GM23338 (cell line): ENCODE results near the gene TSR3. TPM values are rescaled to one million over a fixed set of nuclear protein-coding genes. Genes with fewer than 3 reads are reported as not detected.

Experiments used
- ATAC-seq: fragments of 200-7000 bp; cut with Tn5 transposase; 3 replicates; pipeline ENCODE4 v1.9.1; 2020
- DNase-seq: peaks from one replicate; pipeline ENCODE4 v3.0.0-alpha.2; 2015; ENCODE audit warnings: low spot score
- H2AFZ ChIP-seq: fragments of 200-600 bp; sonication (generic); 2 replicates; pipeline ENCODE4 v1.8.0; 2016; ENCODE audit warnings: antibody characterized with exemption, mild to moderate bottlenecking, moderate library complexity
- H3F3A ChIP-seq: fragments of 200-600 bp; sonication (generic); replicated peaks from 2 replicates; pipeline ENCODE4 v1.8.0; 2017; ENCODE audit warnings: antibody characterized with exemption, mixed run types, low read depth
- H3K27ac ChIP-seq: fragments of 200-600 bp; sonication (generic); 2 replicates; pipeline ENCODE4 v1.6.1; 2016; ENCODE audit warnings: low read depth
- H3K27me3 ChIP-seq: fragments of 200-600 bp; sonication (generic); 2 replicates; pipeline ENCODE4 v1.8.0; 2016; ENCODE audit warnings: mild to moderate bottlenecking, mixed run types, moderate library complexity; ENCODE audit not compliant: insufficient read depth
- H3K36me3 ChIP-seq: fragments of 200-600 bp; sonication (generic); 2 replicates; pipeline ENCODE4 v1.8.0; 2016; ENCODE audit warnings: mild to moderate bottlenecking; ENCODE audit not compliant: insufficient read depth
- H3K4me1 ChIP-seq: fragments of 200-600 bp; sonication (generic); 2 replicates; pipeline ENCODE4 v1.8.0; 2016; ENCODE audit warnings: mild to moderate bottlenecking, moderate library complexity; ENCODE audit not compliant: insufficient read depth
- H3K4me2 ChIP-seq: fragments of 200-600 bp; sonication (generic); 2 replicates; pipeline ENCODE4 v1.7.1; 2017; ENCODE audit warnings: mixed run types
- H3K4me3 ChIP-seq: fragments of 200-600 bp; sonication (generic); 2 replicates; pipeline ENCODE4 v1.6.1; 2016; ENCODE audit warnings: mixed run types
- H3K79me2 ChIP-seq: fragments of 200-600 bp; sonication (generic); replicated peaks from 2 replicates; pipeline ENCODE4 v1.8.0; 2017; ENCODE audit warnings: mild to moderate bottlenecking; ENCODE audit not compliant: insufficient read depth
- H3K9me2 ChIP-seq: fragments of 200-600 bp; sonication (generic); 2 replicates; pipeline ENCODE4 v1.8.0; 2017; ENCODE audit not compliant: insufficient read depth
- H4K20me1 ChIP-seq: fragments of 200-600 bp; sonication (generic); replicated peaks from 2 replicates; pipeline ENCODE4 v1.8.0; 2017; ENCODE audit warnings: mild to moderate bottlenecking; ENCODE audit not compliant: insufficient read depth
- H3K27ac Mint-ChIP-seq: 2 replicates; pipeline ENCODE4 v1.8.0; 2020; ENCODE audit warnings: inconsistent platforms, mild to moderate bottlenecking, moderate library complexity, mixed read lengths
- H3K27me3 Mint-ChIP-seq: 3 replicates; pipeline ENCODE4 v1.8.0; 2022; ENCODE audit warnings: low read depth, mild to moderate bottlenecking, moderate library complexity, mixed read lengths, inconsistent platforms; ENCODE audit not compliant: insufficient read depth, poor library complexity
- H3K36me3 Mint-ChIP-seq: 3 replicates; pipeline ENCODE4 v1.8.0; 2021; ENCODE audit warnings: low read depth, mild to moderate bottlenecking, inconsistent platforms, moderate library complexity, mixed read lengths
- H3K4me1 Mint-ChIP-seq: 3 replicates; pipeline ENCODE4 v1.8.0; 2020; ENCODE audit warnings: mild to moderate bottlenecking, inconsistent platforms, mixed read lengths
- H3K4me3 Mint-ChIP-seq: 3 replicates; pipeline ENCODE4 v1.8.0; 2021; ENCODE audit warnings: moderate library complexity, mild to moderate bottlenecking, inconsistent platforms, mixed read lengths
- H3K9me3 Mint-ChIP-seq: 3 replicates; pipeline ENCODE4 v1.8.0; 2020; ENCODE audit warnings: moderate library complexity, mild to moderate bottlenecking, inconsistent platforms, mixed read lengths
- CREB1 ChIP-seq: fragments of 250-450 bp; sonication (Bioruptor Pico); IDR thresholded peaks from 2 replicates; pipeline ENCODE4 v1.5.0; 2020; ENCODE audit warnings: low read depth, mild to moderate bottlenecking, moderate library complexity
- CTCF ChIP-seq, 2 experiments: fragments of 200-600 bp in 1 of 2; sonication (generic) in 1 of 2; conservative IDR thresholded peaks; 2 replicates each; pipeline versions ENCODE4 v1.5.1 to v1.6.1; 2016 to 2017; ENCODE audit warnings: antibody characterized with exemption in 2 of 2, low read depth in 2 of 2, mild to moderate bottlenecking in 2 of 2, moderate library complexity in 1 of 2
- JUNB ChIP-seq: IDR thresholded peaks from one replicate; pipeline ENCODE4 v1.6.1; 2016; ENCODE audit warnings: antibody characterized with exemption; ENCODE audit not compliant: unreplicated experiment
- NANOG ChIP-seq: IDR thresholded peaks from 2 replicates; pipeline ENCODE4 v1.6.1; 2016; ENCODE audit warnings: antibody characterized with exemption, borderline replicate concordance
- REST ChIP-seq: IDR thresholded peaks from one replicate; pipeline ENCODE4 v1.6.1; 2018; ENCODE audit warnings: antibody characterized with exemption; ENCODE audit not compliant: unreplicated experiment
- STAT1 ChIP-seq: IDR thresholded peaks from one replicate; pipeline ENCODE4 v1.6.1; 2016; ENCODE audit warnings: antibody characterized with exemption; ENCODE audit not compliant: unreplicated experiment
- ZNF462 ChIP-seq: fragments of 250-450 bp; sonication (Bioruptor Pico); IDR thresholded peaks from 2 replicates; pipeline ENCODE4 v1.5.0; 2020; ENCODE audit warnings: mild to moderate bottlenecking, moderate library complexity
- polyA plus RNA-seq: library from polyadenylated mRNA; unstranded; fragments of >200 nt; fragmentation: Nextera tagmentation; extraction: Ambion mirVana; gene quantifications from 2 replicates; pipeline ENCODE4 v1.2.1, GENCODE V29; 2016
- total RNA-seq: library from RNA; depleted of rRNA; stranded (reverse); fragments of >200 nt; shearing (Covaris generic); gene quantifications from 2 replicates; pipeline ENCODE4 v1.2.3, GENCODE V29; 2014

Gene TSR3
- total and polyA plus RNA-seq, 2 experiments from 2014 or later, result 58.5 to 97.3 TPM

DNA sequence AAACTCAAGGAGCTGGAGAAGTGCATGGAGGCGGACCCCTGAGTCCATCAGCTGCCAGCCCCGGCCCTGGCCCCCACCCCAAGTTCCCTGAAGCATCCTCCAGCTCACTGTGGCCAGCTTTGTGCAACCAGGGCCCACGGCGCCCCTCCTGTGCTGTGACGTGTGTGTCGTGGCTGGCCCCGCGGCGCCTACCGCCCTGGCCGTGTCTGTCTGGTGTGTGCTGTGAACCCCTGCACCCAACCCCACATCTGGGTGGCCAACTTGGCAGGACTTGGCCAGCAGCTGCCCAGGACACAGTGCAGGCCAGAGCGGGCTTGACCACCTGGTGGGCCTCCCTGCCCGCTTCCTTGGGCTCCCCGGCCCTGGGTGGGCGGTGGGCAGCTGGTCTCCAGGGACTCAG, 3.2 kb downstream of the TSR3 start:
- H3K4me3 Mint-ChIP-seq, result no peak overlapping the region
- H3K36me3 Mint-ChIP-seq, result peaks cover 4% of the 10 kb centered on the region; the same call in 2 of the 3 replicates
- no peak for ATAC-seq
- DNase-seq, result no peak
- Histone ChIP-seq H3K27ac (no peak overlapping the region), H3K4me1 (peaks cover 7% of the 10 kb centered on the region), H3K36me3 (no peaks in the 10 kb centered on the region; the same call in 1 of the 2 replicates), H3K27me3 (no peaks in the 10 kb centered on the region), H3K4me2 (no peak overlapping the region), H3K79me2 (peaks cover 18% of the 10 kb centered on the region), H4K20me1 (peaks cover 4% of the 10 kb centered on the region; the same call in 1 of the 2 replicates), H3F3A (no peaks in the 10 kb centered on the region; the same call in 1 of the 2 replicates), H3K9me2 (no peaks in the 10 kb centered on the region), H2AFZ (no peak overlapping the region), H3K4me3 (no peak overlapping the region)
- peaks cover 33% of the 10 kb centered on the region for H3K27me3 Mint-ChIP-seq
- H3K4me1 Mint-ChIP-seq, result peaks cover 7% of the 10 kb centered on the region
- H3K27ac Mint-ChIP-seq, result no peak overlapping the region
- peaks cover 3% of the 10 kb centered on the region for H3K9me3 Mint-ChIP-seq
- TF ChIP-seq JUNB, result no peak
- no peak for TF ChIP-seq REST
- TF ChIP-seq CREB1 (CRISPR knock-in tag), result no peak
- TF ChIP-seq ZNF462 (CRISPR knock-in tag), result no peak
- TF ChIP-seq CTCF (conservative IDR thresholded peaks at IDR 0.05; ENCODE audit: low read depth in 2 of 2), result no peak
- TF ChIP-seq STAT1, result no peak
- TF ChIP-seq NANOG, result no peak
